Daoy (cell line): ENCODE measurements around the gene PLCL2. TPM values are rescaled to one million over a fixed set of nuclear protein-coding genes. Genes with fewer than 3 reads are reported as not detected.

ENCODE experiments used
- DNase-seq: peaks from one replicate; pipeline ENCODE4 v3.0.0-alpha.2; 2015; ENCODE audit warnings: low read depth
- total RNA-seq: library from RNA; depleted of rRNA; stranded (reverse); fragments of >200 nt; shearing (Covaris generic); gene quantifications from 2 replicates; pipeline ENCODE4 v1.2.3, GENCODE V29; 2014; rRNA removed

PLCL2 gene
- total RNA-seq = 2.7 and 6.7 TPM in 2 replicates

GRCh38 chr3:16884748-16885592, at the start of gene PLCL2:
PLCL2 (plus strand) TSS chr3:16884955; CDS start chr3:16885040, 85 bp downstream.
- peak; percentile 41 for DNase-seq

DNA sequence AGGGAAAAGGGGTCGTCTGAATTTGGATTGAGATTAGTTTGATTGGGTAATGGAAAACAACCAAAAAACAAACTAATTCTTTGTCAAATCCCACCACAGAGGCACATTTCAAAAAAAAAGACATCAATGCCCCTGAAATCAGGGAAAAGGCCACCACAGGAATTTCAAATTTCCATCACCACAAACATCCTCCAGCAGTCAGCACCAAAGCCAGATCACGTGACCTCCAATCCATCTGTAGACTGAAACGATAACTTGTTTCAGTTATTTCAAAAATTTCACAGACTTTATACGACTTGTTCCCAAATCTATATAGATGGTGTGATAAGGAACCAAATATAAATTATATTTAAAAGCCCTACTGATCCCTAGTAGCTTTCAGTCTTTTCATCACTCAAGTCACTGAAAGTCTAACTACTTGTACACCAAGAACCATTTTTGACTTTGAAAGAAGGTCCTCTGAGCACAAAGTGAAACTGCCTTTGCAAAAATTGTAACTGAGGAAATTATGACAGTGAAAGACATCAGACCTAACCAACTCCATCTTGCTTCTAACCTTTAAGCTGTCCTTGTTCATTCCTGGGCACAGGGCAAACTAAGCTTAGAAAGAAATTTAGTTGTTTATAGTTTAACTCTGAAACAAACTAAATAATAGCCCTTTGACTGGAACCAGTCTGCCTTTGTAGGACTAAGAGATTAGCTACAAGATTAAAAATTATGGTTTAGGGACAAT, 48.1 kb upstream of the PLCL2 start:
- DNase-seq = no peak

DNA sequence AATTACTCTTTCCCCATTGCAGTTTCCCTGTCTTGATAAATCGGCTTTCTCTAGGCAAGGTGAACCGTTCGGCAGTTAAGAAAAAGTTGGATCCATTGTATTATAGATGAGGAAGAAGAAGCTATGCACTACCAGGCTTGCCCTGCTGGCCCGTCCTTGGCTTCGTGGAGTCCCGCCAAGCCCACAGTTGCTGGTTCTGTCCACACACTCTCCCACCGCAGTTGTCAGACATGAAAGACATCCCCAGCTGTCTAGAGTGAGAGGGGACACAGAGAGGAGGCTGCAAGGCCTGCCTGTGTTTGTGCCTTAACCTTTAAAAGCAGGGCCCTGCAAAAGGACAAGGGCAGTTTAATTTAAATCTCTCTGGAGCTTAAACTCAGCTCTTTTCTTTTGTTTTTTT, 47.2 kb upstream of the PLCL2 start:
- no peak for DNase-seq

DNA sequence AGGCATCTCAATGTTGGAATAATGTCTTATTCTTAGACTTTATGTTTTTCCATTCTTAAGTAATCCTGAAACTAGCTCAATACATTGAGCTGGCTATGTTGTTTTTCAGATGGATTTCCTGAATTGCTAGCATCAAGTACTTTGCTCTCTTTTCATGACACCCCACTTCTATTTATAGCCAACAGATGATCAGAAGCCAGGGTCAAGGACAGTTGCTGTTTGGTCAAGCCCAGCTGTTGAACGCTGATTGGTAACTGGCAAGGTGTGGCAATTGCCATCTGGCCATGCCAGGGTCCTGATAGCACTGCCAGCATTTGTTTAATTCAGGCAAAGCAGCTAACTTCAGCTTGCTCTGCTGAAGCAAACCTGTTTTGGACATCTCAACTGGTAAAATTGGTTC, 46.2 kb upstream of the PLCL2 start:
- no peak for DNase-seq

DNA sequence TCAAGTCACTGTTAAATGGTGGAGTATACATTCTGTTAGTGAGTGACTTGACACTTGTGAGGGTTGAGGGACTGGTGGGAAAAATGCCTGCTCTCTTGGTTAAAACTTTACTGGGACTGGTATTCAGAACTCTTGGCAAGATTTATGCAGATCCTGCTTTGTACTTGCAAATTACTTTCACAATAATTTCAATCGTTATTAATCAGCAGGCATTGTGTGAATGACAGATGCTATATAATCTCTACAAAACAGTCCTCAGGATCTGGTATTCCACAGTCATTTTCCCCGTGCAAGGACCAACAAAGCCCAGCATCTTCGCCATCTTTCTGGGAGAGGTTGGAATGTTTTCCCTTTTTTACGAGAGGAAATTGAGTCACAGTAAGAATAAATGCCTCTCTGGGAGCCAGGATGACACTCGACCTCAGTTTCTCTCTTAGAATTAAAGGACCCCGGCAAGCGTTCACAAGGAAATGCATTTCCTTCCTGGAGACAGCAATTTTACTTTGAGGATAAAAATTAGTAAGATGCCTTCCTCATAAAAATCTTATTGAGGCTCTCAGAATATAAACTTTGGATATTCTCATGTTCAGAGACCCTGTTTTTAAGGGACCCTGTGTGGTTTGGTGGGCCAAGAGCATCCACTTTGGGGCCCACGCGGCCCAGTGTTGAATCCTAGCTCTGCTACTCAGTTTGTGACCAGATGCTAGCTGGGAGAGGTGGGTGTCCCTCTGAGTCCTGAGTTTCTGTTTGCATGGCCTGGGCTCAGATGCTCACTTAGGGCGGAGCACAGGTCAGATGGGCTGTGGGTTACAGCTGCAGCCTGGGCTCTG, 45.3 kb upstream of the PLCL2 start:
- DNase-seq = no peak

- no peak for DNase-seq
Measured at GRCh38 chr3:16840101-16840424, 44.7 kb upstream of the PLCL2 start.

GRCh38 chr3:16841041-16841753, 43.6 kb upstream of the PLCL2 start:
- DNase-seq = no peak

GRCh38 chr3:16841904-16842271, 42.9 kb upstream of the PLCL2 start:
- no peak for DNase-seq

- peak; percentile 5 for DNase-seq
Measured at GRCh38 chr3:16842272-16843270, 42.2 kb upstream of the PLCL2 start.

GRCh38 chr3:16844222-16844621, 40.5 kb upstream of the PLCL2 start:
- DNase-seq = no peak

DNA sequence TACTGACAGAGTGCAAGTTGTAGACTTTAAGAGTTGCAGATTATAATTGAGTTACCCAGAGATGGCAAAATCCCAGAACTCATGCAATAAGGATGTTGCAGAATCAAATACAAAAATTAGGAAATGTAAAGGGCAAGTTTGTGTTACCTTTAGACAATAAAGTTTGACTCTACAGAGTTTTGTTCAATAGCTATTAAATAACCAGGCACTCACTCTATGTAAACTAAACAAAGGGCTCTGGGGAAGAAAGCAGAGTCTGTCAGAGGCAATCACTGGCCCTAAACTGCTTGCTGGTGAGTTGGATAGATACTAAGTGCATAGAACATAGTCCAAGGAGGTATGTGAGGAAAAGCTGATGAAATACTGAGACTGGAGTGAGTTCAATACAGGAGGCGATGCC, 40.0 kb upstream of the PLCL2 start:
- no peak for DNase-seq

DNA sequence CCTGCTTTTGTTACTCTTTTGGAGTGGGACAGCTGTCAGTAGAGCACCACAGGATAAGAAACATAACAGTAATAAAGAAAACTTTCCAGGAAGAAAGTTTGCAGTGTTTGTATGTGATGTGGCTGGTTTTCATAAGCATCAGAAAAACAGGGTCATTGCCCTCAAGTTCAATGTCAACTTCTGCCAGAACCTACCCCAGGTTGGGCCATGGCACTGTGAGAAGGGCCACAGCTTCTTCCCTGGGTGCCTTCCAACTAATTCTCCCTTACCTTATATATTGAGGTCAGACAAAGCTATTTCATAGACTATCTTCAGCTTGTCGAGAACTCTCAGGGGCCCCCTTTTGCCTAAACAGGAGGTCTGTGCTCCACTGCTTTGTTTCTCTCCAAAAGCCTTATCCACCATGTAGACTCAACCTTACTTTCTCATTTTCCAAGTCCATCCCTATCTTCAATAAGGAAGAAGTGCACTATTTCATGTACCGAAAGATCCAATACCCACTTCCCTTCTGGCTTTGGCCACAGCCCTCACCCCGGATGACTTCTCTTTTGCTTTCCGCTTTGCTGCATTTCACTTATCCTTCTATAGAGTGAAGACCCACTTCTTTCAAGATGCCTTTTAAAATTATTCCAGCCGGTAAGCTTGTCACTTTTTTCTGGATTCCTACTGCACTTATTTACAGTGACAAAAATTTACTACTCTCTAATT, 38.2 kb upstream of the PLCL2 start:
- no peak for DNase-seq

- no peak for DNase-seq
Measured at GRCh38 chr3:16848007-16848406, 36.7 kb upstream of the PLCL2 start.

- no peak for DNase-seq
Measured at GRCh38 chr3:16849229-16849628, 35.5 kb upstream of the PLCL2 start.

- peak; percentile 41 for DNase-seq
Measured at GRCh38 chr3:16849795-16850194, 35.0 kb upstream of the PLCL2 start.

- DNase-seq = no peak
Measured at GRCh38 chr3:16855497-16855896, 29.3 kb upstream of the PLCL2 start.

DNA sequence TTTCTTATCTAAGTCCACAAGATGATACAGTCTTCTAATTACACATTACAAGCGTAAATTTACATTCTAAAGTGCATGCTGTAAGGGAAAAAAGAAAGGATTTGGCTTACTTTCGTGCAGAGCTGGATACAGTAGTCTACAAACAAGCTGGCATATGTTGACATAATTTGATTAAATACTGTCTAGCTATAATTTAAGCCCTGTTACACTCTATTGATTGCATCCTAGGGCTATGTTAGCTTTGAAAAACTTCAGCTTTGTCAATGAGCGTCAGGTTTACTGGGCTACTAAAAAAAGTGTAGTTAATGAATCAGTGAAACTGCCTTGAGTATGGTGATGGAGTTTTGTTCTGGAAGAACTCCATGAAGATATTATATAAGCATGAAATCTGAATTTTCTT, 24.5 kb upstream of the PLCL2 start:
- DNase-seq = no peak

GRCh38 chr3:16861432-16861831, 23.3 kb upstream of the PLCL2 start:
- no peak for DNase-seq

DNA sequence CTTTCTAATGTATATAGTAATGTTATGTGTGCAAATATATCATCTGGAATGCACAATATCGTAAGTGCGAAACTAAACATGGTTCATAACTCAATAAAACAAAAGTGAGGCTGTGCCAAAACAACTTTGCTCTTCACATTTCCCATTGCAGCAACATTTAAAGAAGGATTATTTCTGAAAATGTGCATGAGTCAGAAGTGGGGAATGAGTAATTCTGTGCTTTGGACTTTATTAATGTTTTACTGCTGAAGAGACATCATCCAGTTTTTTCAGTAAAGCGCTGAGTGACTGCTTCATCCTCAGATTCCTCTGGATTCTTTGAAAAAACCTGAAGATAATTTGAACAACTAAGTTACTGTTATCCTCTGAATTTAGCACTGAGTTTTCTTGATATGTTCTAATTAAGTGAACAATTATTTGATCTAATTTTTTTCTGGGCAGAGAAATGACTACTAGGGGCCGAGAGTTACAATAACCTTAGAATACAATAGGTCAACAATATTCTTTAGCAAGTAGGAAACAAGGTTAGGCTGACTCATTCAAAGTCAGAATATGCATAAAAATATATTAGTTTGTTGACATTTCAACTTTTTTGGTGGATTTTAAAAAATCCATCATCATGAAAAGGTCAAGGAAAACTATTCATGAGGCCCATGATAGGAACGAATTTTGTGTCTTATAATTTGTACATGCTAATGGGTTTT, 20.0 kb upstream of the PLCL2 start:
- no peak for DNase-seq
